ENCODE data around the gene SLC2A6.

SLC2A6 gene

DNA sequence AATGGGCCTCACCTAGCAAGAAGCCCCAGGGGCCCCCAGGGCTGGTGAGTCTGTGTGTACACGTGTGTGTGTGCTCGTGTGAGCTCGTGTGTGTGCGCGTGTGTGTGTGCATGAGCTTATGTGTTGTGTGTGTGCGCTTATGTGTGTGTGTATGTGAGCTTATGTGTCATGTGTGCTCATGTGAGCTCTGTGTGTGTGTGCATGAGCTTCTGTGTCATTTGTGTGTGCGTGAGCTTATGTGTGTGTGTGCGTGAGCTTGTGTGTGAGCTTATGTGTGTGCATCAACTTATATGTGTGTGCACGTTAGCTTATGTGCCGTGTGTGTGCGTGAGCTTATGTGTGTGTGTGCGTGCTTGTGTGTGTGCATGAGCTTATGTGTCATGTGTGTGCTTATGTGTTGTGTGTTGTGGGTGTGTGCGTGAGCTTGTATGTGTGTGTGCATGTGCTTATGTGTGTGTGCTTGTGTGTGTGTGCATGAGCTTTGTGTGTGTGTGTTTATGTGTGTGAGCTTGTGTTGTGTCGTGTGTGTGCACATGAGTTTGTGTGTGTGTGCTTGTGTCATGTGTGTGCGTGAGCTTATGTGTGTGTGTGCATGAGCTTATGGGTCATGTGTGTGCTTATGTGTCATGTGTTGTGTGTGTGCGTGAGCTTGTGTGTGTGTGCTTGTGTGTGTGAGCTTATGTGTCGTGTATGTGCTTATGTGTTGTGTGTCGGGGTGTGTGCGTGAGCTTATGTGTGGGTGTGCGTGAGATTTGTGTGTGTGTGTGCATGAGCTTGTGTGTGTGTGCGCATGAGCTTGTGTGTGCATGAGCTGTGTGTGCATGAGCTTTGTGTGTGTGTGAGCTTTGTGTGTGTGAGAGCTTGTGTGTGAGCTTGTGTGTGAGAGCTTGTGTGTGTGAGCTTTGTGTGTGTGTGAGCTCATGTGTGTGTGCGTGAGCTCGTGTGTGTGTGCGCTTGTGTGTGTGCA is 16.7 kb upstream of the SLC2A6 start:
- DNase-seq: no peak

DNA sequence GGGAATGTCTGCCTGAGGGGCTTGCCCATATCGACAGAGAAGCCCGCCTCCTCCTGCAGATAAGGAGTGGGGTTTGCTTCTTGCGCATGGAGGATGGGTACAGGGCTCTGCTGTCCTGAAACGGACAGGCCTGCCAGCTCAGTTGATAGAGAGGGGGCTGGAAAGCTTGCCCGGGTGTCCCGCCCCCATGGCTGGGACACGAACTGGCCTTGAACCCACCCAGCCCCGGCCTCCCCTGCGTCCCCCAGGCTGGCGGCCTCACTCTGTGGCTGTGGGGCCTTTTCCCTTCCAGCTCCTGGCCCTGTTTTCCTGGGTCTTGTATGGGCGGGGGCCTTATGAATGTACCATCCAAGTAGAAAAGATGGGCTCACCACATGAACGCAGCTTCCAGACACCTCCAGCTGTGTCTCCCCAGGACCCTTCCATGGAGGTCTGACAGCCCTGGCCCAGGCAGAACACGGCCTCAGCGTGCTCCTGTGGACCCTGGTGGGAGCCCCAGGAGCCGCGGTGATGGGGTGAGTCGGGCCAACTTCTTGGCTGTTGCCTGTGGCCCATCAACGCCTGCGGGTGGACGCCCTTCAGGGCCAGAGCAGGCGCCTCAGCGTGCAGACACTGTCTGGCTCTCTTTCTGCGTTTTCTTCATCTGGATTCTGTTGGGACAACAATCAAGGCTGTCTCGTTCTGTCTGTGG is 15.9 kb upstream of the SLC2A6 start:
- no peak for DNase-seq

DNA sequence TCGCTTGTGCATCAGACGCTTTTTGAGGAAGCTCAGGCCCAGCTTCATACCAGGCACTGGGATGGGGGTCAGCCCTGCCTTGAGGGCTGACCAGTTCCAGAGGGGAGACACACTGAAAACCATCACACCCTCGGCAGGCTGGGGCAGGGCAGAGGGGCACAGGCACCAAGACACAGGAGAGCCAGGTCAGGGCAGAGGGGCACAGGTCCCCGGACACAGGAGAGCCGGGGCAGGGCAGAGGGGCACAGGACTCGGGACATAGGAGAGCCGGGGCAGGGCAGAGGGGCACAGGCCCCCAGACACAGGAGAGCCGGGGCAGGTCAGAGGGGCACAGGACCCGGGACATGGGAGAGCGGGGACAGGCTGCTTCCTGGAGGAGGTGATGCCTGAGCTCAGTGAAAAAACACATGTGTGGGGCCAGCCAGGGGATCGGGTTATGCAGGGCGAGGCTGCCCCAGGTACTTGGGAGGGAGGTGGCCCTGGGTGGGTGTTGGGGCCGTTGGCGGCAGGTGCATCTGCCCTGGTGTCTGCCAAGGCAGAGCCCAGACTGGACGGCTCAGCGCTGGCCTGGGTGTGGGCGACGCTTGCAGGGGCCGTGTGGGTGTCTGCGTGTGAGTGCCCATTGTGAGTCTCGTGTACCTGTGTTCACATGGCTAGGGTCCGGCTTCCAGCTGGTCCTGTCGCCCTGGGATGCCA is 15.1 kb upstream of the SLC2A6 start:
- no peak for DNase-seq

DNA sequence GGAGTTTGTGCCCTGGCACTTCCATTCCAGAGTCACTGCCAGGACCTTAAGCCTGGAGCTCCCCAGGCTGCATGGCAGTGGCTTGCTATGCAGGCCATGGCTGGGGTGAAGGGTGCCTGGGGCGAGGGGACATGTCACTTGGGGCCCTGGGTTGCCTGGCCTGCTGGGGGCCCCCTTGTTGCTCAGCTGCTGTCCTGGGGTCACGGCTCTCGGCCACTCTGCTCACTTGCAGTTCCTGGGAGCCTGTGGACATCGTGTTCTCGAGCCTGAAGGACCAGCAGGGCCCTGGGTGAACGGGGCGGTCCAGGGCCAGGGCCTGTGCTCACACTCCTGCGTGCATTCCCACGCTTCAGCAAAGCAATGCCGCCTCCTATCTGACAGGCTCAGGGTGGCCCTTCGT is 14.5 kb upstream of the SLC2A6 start:
- DNase-seq: no peak

DNA sequence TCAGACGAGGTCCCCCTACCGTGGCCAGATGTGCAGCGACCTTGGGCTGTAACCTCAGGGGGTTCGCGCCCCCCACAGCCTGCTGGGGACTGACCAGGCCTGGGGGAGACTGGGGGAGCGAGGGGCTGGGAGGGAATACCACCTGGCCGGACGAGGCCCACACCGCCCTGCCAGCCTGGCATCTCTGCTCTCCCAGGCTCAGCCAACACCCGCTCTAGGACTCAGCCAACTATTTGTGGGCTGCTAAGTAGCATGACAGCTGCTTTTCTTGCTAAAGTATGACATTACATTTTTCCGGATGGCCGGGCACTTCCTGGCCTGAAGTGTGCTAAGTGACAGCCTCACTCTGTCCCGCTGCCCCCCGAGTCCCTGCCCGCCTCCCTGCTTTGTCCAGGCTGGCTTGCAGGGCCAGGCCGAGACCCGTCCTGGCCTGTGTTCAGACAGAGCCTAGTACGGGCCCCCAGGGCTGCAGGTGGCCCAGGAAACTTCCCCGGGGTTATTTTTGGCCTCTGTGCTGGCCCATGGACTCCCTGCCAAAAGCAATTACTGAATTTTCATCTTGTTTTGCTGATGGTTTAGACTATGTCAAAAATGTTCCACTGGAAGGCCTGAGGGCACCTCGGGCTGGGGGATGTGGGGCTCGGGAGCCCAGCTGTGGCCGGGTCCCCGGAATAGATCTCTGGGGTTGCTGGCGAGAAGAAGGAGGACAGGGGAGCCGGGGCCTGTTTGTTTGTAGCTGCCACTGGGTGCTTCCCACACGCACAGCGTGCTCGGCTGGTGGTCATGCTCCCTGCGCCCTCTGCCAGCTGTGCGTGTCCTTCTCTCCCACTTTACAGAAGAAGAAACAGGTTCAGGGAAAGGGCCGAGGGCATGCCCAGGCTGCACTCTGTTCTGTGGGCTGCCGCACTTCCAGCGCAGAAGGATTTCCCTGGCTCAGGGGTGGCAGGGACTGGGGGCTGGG is 13.4 kb upstream of the SLC2A6 start:
- DNase-seq: no peak

DNA sequence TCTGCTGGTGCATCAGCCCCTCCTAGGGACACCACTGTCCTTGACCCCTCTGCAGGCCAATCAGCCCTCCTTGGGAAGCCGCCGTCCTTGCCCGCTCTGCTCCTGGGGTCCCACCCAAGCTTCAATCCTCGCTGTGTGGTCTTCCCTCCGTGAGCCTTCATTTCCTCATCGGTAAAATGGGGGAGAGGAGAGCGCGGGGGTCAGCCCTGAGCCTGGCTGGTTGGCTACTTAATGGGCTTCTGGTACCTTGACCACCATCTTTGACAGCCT is 12.7 kb upstream of the SLC2A6 start:
- DNase-seq: no peak

DNA sequence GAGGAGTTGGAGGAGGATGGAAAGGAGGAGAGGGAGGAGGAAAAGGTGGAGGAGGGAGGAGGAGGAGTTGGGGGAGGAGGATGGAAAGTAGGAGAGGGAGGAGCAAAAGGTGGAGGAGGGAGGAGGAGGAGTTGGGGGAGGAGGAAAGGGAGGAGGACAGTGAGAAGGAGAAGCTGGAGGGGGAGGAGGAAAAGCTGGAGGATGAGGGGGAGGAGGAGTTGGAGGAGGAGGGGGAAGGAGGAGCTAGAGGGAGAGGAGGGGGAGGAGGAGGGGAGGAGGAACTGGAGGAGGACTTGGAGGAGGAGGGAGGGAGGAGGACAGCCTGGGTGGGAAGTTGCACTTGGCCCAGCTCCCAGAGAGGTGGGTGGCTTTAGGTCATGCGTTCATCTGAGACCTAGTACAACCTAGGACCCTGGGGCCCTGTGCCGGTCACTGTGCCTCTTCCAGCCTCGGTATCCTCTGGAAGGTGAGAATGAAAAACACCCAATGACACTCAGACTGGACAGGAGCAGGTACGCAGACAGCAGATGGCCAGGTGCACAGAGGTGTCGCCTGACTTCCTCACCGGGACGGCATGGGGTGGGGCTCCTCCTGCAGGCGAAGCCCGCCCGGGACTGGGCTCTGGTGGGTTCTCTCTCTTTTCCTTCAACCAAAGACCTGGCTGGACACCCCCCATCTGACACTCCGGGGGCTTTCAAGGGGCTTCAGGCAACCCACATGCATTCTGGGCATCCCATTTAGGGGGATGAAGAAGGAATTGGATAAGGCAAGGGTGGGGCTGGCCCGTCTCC is 12.2 kb upstream of the SLC2A6 start:
- no peak for DNase-seq

DNA sequence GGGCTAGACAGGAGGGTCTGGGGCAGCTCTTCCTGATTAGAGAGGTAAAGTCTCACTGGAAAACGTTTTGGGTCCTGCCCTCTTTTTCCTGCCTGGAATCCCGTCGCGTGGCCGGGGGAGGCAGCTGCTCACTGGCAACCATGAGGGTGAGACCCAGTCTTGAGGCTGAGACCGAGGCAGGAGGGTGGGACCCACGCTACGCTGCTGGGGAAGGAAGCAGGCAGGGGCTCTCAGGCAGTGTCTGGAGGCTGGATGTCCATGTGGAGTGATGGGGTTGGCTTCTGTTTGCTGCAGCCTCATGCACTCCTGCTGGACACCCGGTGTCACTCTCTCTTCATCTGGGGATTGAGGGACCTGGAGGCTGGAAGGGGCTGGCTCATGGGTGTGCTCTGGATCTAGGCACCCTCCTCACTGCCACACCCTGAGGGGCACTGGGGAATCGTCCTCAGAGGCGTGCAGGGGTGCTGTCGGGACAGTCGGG is 11.3 kb upstream of the SLC2A6 start:
- no peak for DNase-seq

DNA sequence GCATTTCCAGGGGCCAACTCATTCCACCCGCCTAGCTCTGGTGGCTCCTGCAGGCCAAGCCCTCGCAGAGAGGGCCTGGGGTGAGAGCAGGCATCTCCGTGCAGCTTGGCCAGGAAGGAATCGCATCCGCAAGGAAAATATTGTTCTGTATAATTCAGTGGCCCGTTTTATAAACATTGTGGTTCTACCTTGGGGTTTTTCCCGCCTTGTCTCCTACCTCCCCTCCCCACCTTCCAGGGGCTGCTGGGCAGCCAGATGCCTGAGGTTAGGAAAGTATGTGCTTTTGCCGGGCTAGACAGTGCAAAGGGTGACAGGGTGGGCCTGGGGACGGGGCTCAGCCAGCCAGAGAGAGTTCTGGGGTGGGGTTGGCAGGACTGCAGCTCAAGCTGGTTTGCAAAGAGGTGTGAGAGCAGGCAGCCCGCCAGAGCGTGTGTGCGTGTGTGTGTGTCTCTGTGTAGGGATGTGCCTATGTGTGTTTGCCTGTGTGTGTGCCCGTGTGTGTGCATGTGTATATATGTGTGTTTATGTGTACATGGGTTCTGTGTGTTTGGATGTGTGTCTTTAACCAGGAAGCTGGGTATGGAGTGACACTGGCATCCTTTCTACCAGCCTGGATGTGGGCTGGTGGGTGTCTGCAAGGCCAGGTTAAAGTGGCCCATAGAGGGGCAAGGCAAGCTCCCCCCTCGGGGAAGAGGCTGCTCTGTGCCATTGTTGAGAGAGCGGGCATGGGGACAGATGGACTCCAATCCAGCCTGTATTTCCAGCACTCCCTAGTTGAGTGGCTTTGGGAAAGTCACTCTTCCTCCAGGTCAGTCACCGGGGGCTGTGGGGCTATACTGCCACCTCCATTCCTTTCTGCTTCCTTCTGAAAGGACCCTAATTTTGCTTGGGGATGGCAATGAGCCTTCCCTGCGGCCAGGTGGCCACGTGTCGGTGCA is 10.6 kb upstream of the SLC2A6 start:
- DNase-seq: no peak

DNA sequence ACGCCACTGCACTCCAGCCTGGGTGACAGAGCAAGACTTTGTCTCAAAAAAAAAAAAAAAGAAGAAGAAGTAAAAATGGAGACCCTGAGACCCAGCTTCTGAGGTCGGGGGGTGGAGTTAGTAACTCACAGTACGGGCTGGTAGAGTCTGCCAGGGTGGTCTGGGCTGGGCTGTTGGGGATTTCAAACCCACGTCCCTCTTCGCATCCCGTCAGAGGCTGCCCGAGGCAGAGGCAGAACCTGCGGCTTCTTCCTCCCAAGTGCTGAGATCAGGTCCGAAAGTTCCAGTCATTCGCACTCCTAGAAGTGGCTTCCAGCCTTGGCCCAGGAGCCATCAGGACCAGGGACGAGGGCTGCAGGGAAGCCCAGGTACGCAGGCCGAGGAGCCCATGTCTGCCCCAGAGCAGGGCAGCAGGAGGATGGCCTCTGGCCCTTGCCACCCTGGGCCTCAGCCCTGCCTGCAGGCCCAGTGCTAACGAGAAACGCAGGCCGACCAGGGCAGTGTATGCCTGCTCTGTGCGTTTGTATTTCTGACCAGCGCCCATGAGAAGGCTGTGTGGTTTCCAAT is 9.9 kb upstream of the SLC2A6 start:
- no peak for DNase-seq

DNA sequence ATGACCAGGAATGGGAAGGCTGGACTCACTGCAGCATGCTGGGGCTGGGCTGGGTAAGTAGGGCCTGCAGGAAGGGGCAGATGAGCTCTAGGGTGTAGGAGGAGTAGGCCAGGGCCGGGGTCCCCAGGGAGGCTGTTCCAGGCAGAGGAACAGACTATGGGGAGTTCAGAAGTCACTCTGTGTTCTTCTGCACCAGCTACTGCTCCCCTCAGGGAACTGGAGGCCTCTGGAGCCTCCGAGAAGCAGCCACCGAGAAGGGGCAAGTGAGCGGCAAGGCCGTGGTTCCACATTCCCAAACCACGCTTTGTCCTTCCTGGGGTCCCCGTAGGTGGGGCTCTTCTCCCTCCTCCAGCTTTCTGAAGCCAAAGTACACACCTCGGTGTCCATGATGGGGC is 8.4 kb upstream of the SLC2A6 start:
- no peak for DNase-seq

DNA sequence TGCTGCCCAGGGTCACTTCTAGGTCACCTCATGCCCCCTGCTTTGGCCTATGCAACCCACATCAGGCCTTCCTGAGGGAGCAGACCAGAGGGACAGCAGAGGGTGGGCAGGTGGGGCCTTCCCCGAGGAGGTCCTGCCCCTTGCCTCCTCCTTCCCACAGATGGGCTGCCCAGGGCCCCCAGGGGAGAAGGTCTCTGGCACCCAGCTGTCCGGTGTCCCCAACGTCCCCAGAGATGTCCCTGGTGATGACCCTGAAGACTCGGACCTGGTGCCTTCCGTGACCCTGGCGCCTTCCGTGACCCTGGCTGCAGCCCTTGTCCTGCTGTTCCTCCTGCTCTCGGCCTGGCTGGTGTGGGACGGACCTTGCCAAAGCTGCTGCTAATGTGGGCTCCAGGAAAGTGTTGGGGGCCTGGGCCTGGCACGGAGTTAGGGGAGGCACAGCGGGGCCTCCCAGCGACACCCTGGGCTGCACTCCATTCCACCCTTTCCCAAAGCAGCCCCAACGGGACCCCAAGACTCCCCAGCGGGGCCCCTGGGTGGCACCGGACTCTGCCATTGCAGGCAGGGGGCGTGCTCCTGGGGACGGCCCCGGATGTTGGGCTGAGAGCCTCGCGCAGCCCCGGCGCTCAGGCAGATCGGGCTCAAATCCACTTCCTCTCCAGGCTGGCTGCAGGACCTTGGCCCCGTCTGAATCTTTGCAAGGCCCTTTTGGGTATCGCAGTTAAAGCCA is 6.8 kb upstream of the SLC2A6 start:
- DNase-seq: no peak

DNA sequence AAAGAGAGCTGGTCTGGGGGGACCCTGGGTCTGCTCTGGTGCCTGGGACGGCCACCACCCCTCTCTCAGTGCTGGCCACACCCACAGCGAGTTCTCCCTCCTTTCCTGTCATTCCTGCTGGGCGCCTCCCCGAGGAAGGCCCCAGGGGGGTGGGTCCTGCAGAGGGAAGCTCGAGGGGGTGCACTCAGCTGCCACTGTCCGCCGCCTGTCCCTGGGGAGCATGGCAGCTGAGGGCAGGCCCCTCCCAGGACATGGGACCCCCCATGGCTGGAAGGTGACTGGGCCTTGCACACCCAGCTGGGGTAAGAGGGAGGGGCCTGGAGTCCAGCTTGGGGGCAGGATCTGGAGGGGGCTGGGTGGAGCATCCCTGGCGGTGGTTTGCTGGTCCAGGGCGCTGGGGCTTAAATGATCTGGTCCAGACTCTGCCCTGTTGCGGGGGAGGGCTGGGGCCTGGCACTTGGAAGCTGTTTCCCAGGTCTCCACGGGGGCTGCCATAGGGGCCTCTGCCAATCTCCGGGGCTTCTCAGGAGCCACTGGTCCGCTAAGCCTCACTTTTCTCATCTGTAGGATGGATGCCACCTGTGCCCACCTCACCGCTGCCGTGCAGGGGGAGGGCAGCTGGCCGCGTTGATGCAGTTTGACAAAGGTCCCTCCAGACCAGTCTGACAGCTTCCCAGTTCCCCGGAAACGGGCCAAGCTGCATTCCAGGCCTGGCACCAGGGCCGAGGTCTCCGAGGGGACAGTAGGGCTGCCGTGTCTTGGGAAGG is 6.0 kb upstream of the SLC2A6 start:
- no peak for DNase-seq

DNA sequence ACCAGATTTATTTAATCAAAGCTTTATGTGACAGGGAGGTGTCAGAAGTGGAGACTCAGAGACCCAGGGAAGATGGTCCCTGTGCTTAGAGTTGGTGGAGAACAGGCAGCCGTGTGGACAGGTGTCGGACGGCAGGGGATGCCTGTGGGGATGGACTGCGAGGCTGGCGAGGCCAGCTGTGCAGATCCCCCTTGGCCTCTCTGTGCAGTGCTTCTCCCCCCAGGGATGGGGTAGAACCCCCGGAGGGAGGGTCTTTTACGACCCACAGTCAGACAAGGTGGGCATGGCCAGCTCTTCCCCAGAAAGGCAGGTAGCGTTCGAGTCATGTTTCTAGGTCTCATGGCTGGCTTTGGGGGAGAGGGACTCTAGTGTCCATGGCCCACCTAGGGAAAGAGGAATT is 4.7 kb upstream of the SLC2A6 start:
- DNase-seq: no peak

DNA sequence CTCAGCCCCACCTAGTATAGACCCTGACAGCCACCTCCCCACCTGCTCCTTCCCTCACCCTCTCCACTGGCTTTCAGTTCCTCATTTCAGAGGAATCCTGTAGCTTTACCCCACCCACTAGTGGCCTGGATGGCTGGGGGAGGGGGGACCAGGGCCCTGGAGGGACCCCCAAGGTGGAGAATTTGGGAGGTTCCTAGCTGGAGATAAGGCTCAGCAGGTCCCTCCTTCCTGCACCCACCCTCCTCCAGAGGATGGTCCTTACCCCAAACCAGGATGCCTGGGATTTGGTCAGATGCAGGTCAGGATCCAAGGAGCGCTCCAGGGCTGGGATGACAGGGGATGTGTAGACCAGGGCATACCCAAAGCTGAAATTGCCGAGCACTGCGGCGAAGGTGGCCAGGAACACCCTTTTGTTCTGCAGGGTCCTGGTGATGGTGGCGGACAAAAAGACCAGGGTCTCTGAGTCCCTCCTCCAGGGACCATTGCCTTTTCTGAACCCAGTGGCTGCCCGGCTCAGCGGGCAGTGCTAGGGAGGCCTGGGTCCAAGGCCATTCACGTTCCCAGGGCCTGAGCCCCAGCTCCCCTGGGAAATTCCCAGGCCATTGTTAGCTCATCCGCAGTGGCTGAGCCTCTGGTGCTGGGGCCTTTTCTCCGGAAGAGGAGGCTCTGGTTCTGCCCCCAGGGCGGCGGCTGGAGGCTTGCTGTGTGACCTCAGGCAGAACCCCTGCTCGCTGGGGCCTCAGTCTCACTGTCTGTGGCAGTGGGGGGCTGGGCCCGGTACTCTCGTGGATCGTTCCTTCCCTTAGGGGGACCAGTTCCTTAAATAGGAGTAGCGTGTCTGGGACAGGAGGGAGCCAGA is 678 bp downstream of the SLC2A6 start:
- peak; percentile 74 for DNase-seq

DNA sequence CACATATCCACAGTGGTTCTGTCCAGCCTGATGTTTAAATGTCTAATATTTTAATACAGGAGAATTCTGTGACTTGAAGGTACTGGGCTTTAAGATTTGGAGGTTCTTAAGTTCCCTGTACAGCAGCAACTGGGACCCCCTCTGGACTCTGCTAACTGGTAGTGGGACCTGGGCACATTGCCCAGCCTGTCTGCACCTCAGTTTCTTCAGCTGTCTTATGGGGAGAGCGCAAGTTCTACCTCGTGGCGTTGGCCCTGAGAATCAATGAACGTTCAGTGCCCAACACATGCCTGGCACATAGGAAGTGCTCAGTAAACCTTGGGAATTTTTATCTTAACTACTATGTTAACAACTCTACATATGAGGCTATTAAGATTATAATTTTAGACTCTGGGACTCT is 1.4 kb downstream of the SLC2A6 start:
- no peak for DNase-seq

DNA sequence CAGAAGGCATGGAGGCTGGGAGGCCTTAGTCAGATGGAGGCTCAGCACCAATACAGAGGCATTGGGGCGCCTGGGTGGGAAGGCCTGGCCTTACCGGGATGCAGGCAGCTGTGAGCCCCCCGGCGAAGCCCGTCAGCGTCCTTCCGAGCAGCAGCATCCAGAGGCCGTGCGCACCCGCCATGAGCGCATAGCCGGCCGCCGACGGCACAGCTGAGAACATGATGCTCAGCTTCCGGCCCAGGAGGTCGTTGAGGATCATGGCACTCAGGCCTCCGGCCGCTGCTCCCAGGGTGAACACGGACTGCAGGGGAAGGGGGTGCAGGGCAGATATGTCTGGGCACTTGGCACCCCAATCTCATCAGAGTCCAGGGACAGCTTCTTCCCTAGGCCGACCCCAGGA is 2.0 kb downstream of the SLC2A6 start:
- DNase-seq: no peak
